IMR-90 (cell line): ENCODE measurements around the gene PRADC1. TPM values are rescaled to one million over a fixed set of nuclear protein-coding genes. Genes with fewer than 3 reads are reported as not detected.

Experiments
- ATAC-seq: fragments of 200-7000 bp; cut with Tn5 transposase; 2 replicates; pipeline ENCODE4 v1.9.1; 2020; ENCODE audit warnings: low read depth, mild to moderate bottlenecking, moderate library complexity
- BruUV-seq: library from RNA; stranded (reverse); fragments of 400-500 nt; replicated peaks from 2 replicates; lab custom pipeline; 2021; lab: Mats Ljungman, UMichigan
- CTCF ChIA-PET: fragments of 300-600 bp; formaldehyde crosslinking; extraction: SDS; loops from one replicate; lab custom pipeline; 2021; ENCODE audit warnings: antibody characterized with exemption; lab: Yijun Ruan, JAX
- POLR2A ChIA-PET: fragments of 300-600 bp; sonication (Branson Sonifier 250); formaldehyde crosslinking; loops from one replicate; lab custom pipeline; 2022; ENCODE audit warnings: antibody characterized with exemption; ENCODE audit not compliant: unreplicated experiment; lab: Charles Lee
- DNase-seq: peaks from one replicate; pipeline ENCODE4 v3.0.0; 2013
- H2AFZ ChIP-seq: replicated peaks from 2 replicates; pipeline ENCODE3; 2013; ENCODE audit warnings: low read length, mild to moderate bottlenecking; ENCODE audit not compliant: poor library complexity
- H2AK5ac ChIP-seq: 2 replicates; pipeline ENCODE4 v1.6.1; 2013; ENCODE audit warnings: low read depth, low read length, inconsistent platforms
- H2AK9ac ChIP-seq: replicated peaks from 2 replicates; pipeline ENCODE3; 2013; ENCODE audit warnings: mild to moderate bottlenecking, low read depth, low read length, moderate library complexity; ENCODE audit not compliant: poor library complexity
- H2BK120ac ChIP-seq: 2 replicates; pipeline ENCODE4 v1.6.1; 2013; ENCODE audit warnings: low read depth, low read length, inconsistent platforms
- H2BK15ac ChIP-seq: 3 replicates; pipeline ENCODE4 v1.6.1; 2013; ENCODE audit warnings: low read depth, low read length, inconsistent platforms
- H2BK20ac ChIP-seq: 2 replicates; pipeline ENCODE4 v1.6.1; 2013; ENCODE audit warnings: low read depth, mild to moderate bottlenecking, inconsistent platforms, low read length, moderate library complexity
- H2BK5ac ChIP-seq: 2 replicates; pipeline ENCODE4 v1.6.1; 2013; ENCODE audit warnings: mild to moderate bottlenecking, low read depth, low read length, inconsistent platforms; ENCODE audit not compliant: poor library complexity, severe bottlenecking
- H3K14ac ChIP-seq: replicated peaks from 2 replicates; pipeline ENCODE4 v1.6.1; 2013; ENCODE audit warnings: low read depth, low read length, inconsistent platforms
- H3K18ac ChIP-seq: 2 replicates; pipeline ENCODE4 v1.6.1; 2013; ENCODE audit warnings: low read depth, low read length, control low read depth
- H3K23ac ChIP-seq: 2 replicates; pipeline ENCODE4 v1.6.1; 2013; ENCODE audit warnings: low read depth, low read length, inconsistent platforms
- H3K27ac ChIP-seq: 2 replicates; pipeline ENCODE4 v1.5.1; 2013; ENCODE audit warnings: mild to moderate bottlenecking, control low read depth, low read length; ENCODE audit not compliant: insufficient read depth
- H3K27me3 ChIP-seq: 2 replicates; pipeline ENCODE4 v1.6.1; 2013; ENCODE audit warnings: low read length; ENCODE audit not compliant: control insufficient read depth, insufficient read depth
- H3K36me3 ChIP-seq: 2 replicates; pipeline ENCODE4 v1.6.1; 2013; ENCODE audit warnings: low read length, mixed read lengths; ENCODE audit not compliant: control insufficient read depth, insufficient read depth
- H3K4ac ChIP-seq: 2 replicates; pipeline ENCODE4 v1.6.1; 2013; ENCODE audit warnings: low read depth, low read length, inconsistent platforms
- H3K4me1 ChIP-seq: 2 replicates; pipeline ENCODE4 v1.6.1; 2013; ENCODE audit warnings: low read length, mixed read lengths; ENCODE audit not compliant: control insufficient read depth, insufficient read depth
- H3K4me2 ChIP-seq: 2 replicates; pipeline ENCODE4 v1.6.1; 2013; ENCODE audit warnings: low read depth, mild to moderate bottlenecking, control low read depth, low read length, moderate library complexity
- H3K4me3 ChIP-seq: 2 replicates; pipeline ENCODE4 v1.5.1; 2013; ENCODE audit warnings: low read depth, mild to moderate bottlenecking, control low read depth, low read length, moderate library complexity; ENCODE audit not compliant: insufficient read depth
- H3K56ac ChIP-seq: 2 replicates; pipeline ENCODE4 v1.6.1; 2013; ENCODE audit warnings: low read length, inconsistent platforms; ENCODE audit not compliant: insufficient read depth; ENCODE audit errors: extremely low read depth
- H3K79me1 ChIP-seq, 2 experiments: 2 replicates each; pipeline ENCODE4 v1.6.1; 2013; ENCODE audit warnings: low read length in 2 of 2, inconsistent platforms in 1 of 2, low read depth in 1 of 2
- H3K9ac ChIP-seq: 2 replicates; pipeline ENCODE4 v1.6.1; 2013; ENCODE audit warnings: low read depth, low read length, control low read depth
- H3K9me1 ChIP-seq: 2 replicates; pipeline ENCODE4 v1.6.1; 2013; ENCODE audit warnings: low read length, inconsistent platforms; ENCODE audit not compliant: insufficient read depth
- H3K9me3 ChIP-seq: 2 replicates; pipeline ENCODE4 v1.6.1; 2013; ENCODE audit warnings: low read length; ENCODE audit not compliant: control insufficient read depth, insufficient read depth
- H4K20me1 ChIP-seq: 2 replicates; pipeline ENCODE4 v1.6.1; 2013; ENCODE audit warnings: low read length, inconsistent platforms; ENCODE audit not compliant: insufficient read depth
- H4K5ac ChIP-seq: 2 replicates; pipeline ENCODE4 v1.6.1; 2013; ENCODE audit warnings: mild to moderate bottlenecking, low read depth, low read length, control low read depth
- H4K8ac ChIP-seq, 2 experiments: 2 replicates each; pipeline ENCODE4 v1.6.1; 2013; ENCODE audit warnings: low read depth in 2 of 2, low read length in 2 of 2, control low read depth in 1 of 2, inconsistent platforms in 1 of 2
- H4K91ac ChIP-seq: 2 replicates; pipeline ENCODE4 v1.6.1; 2013; ENCODE audit warnings: low read depth, low read length, inconsistent platforms; ENCODE audit not compliant: insufficient read depth
- BHLHE40 ChIP-seq: fragments of 150-350 bp; IDR thresholded peaks from 2 replicates; pipeline ENCODE4 v1.6.1; 2016; ENCODE audit warnings: mild to moderate bottlenecking, low read depth, low read length
- CEBPB ChIP-seq: IDR thresholded peaks from 2 replicates; pipeline ENCODE4 v1.6.1; 2012; ENCODE audit warnings: low read depth, low read length, improper control_type of control experiment
- CHD1 ChIP-seq: IDR thresholded peaks from 2 replicates; pipeline ENCODE4 v1.6.1; 2012; ENCODE audit warnings: low read depth, low read length, improper control_type of control experiment
- CTCF ChIP-seq: conservative IDR thresholded peaks from 2 replicates; pipeline ENCODE4 v1.5.1; 2012; ENCODE audit warnings: mild to moderate bottlenecking, low read depth, low read length, improper control_type of control experiment
- FOS ChIP-seq: fragments of 150-350 bp; IDR thresholded peaks from 2 replicates; pipeline ENCODE4 v1.6.1; 2016; ENCODE audit warnings: low read depth, low read length
- MAFK ChIP-seq: IDR thresholded peaks from 2 replicates; pipeline ENCODE4 v1.6.1; 2012; ENCODE audit warnings: low read depth, low read length, improper control_type of control experiment
- MAZ ChIP-seq: IDR thresholded peaks from 2 replicates; pipeline ENCODE4 v1.6.1; 2012; ENCODE audit warnings: low read depth, mild to moderate bottlenecking, low read length, improper control_type of control experiment, moderate library complexity, borderline replicate concordance
- MXI1 ChIP-seq: IDR thresholded peaks from 2 replicates; pipeline ENCODE4 v1.6.1; 2012; ENCODE audit warnings: low read depth, mild to moderate bottlenecking, low read length, moderate library complexity, borderline replicate concordance
- NFE2L2 ChIP-seq: fragments of 150-350 bp; IDR thresholded peaks from 2 replicates; pipeline ENCODE4 v1.6.1; 2016; ENCODE audit warnings: low read depth, mild to moderate bottlenecking, low read length
- POLR2A ChIP-seq: IDR thresholded peaks from 2 replicates; pipeline ENCODE4 v1.6.1; 2012; ENCODE audit warnings: mild to moderate bottlenecking, low read depth, low read length
- RAD21 ChIP-seq: IDR thresholded peaks from 2 replicates; pipeline ENCODE4 v1.6.1; 2012; ENCODE audit warnings: low read length, improper control_type of control experiment
- RCOR1 ChIP-seq: IDR thresholded peaks from 2 replicates; pipeline ENCODE4 v1.6.1; 2012; ENCODE audit warnings: mild to moderate bottlenecking, low read length, improper control_type of control experiment; ENCODE audit not compliant: insufficient replicate concordance
- RFX5 ChIP-seq: IDR thresholded peaks from 2 replicates; pipeline ENCODE4 v1.8.0; 2012; ENCODE audit warnings: low read depth, mild to moderate bottlenecking, low read length, moderate library complexity
- SMC3 ChIP-seq: fragments of 150-350 bp; IDR thresholded peaks from 2 replicates; pipeline ENCODE4 v1.6.1; 2016; ENCODE audit warnings: low read depth, mild to moderate bottlenecking, antibody characterized with exemption, low read length, moderate library complexity
- WGBS, 2 experiments: methylation state at CpG; one replicate each; pipeline versions ENCODE4 v1.1.5 to v1.1.7; 2013; ENCODE audit warnings: missing lambda C conversion rate in 2 of 2; ENCODE audit not compliant: insufficient read length in 1 of 2; ENCODE audit errors: extremely low coverage in 2 of 2; 5-methylcytosine and 5-hydroxymethylcytosine counted together
- dilution Hi-C: fragments of 300-500 bp; cut with HindIII; formaldehyde crosslinking; loops from one replicate; pipeline ENCODE4 v1.14.3; 2018; ENCODE audit warnings: low sequenced_read_pairs; ENCODE audit not compliant: unreplicated experiment
- in situ Hi-C: fragments of 300-500 bp; cut with MboI; formaldehyde crosslinking; loops from 3 replicates; pipeline ENCODE4 v1.14.3; 2019; ENCODE audit warnings: low sequenced_read_pairs, inconsistent platforms, mixed read lengths
- intact Hi-C: fragments of 100-400 bp; cut with micrococcal nuclease; formaldehyde crosslinking; loops from 2 replicates; pipeline ENCODE4 v1.10.0; 2022
- polyA plus RNA-seq, 3 experiments: library from polyadenylated mRNA; depleted of rRNA; stranded (reverse); fragments of >200 nt; gene quantifications; 2 replicates each; pipeline ENCODE4 v1.2.3, GENCODE V29; 2012; ENCODE audit warnings: low replicate concordance in 1 of 3
- total RNA-seq: library from RNA; depleted of rRNA; stranded (reverse); fragments of >200 nt; gene quantifications from 2 replicates; pipeline ENCODE4 v1.2.3, GENCODE V29; 2012
- TF ChIP-seq, protein P1 (sequence below): fragments of 150-350 bp; IDR thresholded peaks from 2 replicates; pipeline ENCODE4 v1.6.1; 2017; ENCODE audit warnings: mild to moderate bottlenecking, antibody characterized with exemption, low read length, low read depth
- TF ChIP-seq, protein P2 (sequence below): fragments of 150-350 bp; IDR thresholded peaks from 2 replicates; pipeline ENCODE4 v1.6.1; 2016; ENCODE audit warnings: low read depth, mild to moderate bottlenecking, low read length, moderate library complexity, borderline replicate concordance

Gene PRADC1
- total and polyA plus RNA-seq, 2 of the 4 experiments (the other 2 are of a cell fraction) = 13.1 to 18.4 TPM

GRCh38 chr2:73265298-73266060 is 32.4 kb upstream of the PRADC1 start:
- in situ Hi-C loops (no loop called here), dilution Hi-C loops (no loop called here), intact Hi-C loops (no loop called here)
- ChIA-PET POLR2A (no interaction called here), CTCF (no interaction called here)
- H3K4me3 ChIP-seq = no peak overlapping the region
- no peak overlapping the region for H2AFZ ChIP-seq
- no peak overlapping the region for H3K4ac ChIP-seq
- no peak overlapping the region for H2BK120ac ChIP-seq
- ATAC-seq = no peak
- H3K27me3 ChIP-seq = peaks cover 19% of the 10 kb centered on the region
- H2AK9ac ChIP-seq = no peak overlapping the region
- H4K8ac ChIP-seq = no peak overlapping the region
- H4K91ac ChIP-seq = no peak overlapping the region
- no peak overlapping the region for H3K18ac ChIP-seq
- no peak overlapping the region for H3K23ac ChIP-seq
- 90% methylated on average over 14 of the region's 28 CpGs; no CpG with 5 or more reads in 1 of the 2 experiments for WGBS, 2 experiments
- H3K56ac ChIP-seq = no peak overlapping the region
- no peak overlapping the region for H2AK5ac ChIP-seq
- H3K27ac ChIP-seq = no peak overlapping the region
- no peaks in the 10 kb centered on the region for H3K79me1 ChIP-seq
- no peak overlapping the region for H3K9ac ChIP-seq
- no peak overlapping the region for H3K4me2 ChIP-seq
- no TSS peak for BruUV-seq
- H2BK20ac ChIP-seq = no peak overlapping the region
- peaks cover 10% of the 10 kb centered on the region; the same call in 1 of the 2 replicates for H4K20me1 ChIP-seq
- no peaks in the 10 kb centered on the region for H3K4me1 ChIP-seq
- no peak overlapping the region for H3K14ac ChIP-seq
- peaks cover 3% of the 10 kb centered on the region for H3K36me3 ChIP-seq
- no peak for DNase-seq
- no peak for TF ChIP-seq MAZ
- TF ChIP-seq RCOR1 = no peak
- no peak for TF ChIP-seq POLR2A
- TF ChIP-seq FOS = no peak
- TF ChIP-seq SMC3 = no peak
- TF ChIP-seq CTCF = no peak
- no peak for TF ChIP-seq RAD21
- no peak for TF ChIP-seq NFE2L2
- TF ChIP-seq, protein P1, sequence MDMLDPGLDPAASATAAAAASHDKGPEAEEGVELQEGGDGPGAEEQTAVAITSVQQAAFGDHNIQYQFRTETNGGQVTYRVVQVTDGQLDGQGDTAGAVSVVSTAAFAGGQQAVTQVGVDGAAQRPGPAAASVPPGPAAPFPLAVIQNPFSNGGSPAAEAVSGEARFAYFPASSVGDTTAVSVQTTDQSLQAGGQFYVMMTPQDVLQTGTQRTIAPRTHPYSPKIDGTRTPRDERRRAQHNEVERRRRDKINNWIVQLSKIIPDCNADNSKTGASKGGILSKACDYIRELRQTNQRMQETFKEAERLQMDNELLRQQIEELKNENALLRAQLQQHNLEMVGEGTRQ = no peak
- no peak for TF ChIP-seq CEBPB
- no peak for TF ChIP-seq MXI1
- no peak for TF ChIP-seq CHD1
- no peak for TF ChIP-seq RFX5
- TF ChIP-seq, protein P2, sequence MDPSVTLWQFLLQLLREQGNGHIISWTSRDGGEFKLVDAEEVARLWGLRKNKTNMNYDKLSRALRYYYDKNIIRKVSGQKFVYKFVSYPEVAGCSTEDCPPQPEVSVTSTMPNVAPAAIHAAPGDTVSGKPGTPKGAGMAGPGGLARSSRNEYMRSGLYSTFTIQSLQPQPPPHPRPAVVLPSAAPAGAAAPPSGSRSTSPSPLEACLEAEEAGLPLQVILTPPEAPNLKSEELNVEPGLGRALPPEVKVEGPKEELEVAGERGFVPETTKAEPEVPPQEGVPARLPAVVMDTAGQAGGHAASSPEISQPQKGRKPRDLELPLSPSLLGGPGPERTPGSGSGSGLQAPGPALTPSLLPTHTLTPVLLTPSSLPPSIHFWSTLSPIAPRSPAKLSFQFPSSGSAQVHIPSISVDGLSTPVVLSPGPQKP = no peak
- TF ChIP-seq MAFK = no peak
- TF ChIP-seq BHLHE40 = no peak
- H2BK15ac ChIP-seq = no peak overlapping the region
- no peak overlapping the region for H4K5ac ChIP-seq
- peaks cover 6% of the 10 kb centered on the region; the same call in 1 of the 2 replicates for H3K9me1 ChIP-seq
- H3K9me3 ChIP-seq = no peaks in the 10 kb centered on the region
- no peak overlapping the region for H2BK5ac ChIP-seq
